ENCODE measurements around the gene TLCD1. TPM values are rescaled to one million over a fixed set of nuclear protein-coding genes. Genes with fewer than 3 reads are reported as not detected.

Gene TLCD1
- total and polyA plus RNA-seq, 2 of the 8 experiments (the other 6 are each of a cell fraction or from before 2014, with no cell fraction given) = 40.7 to 128 TPM

DNA sequence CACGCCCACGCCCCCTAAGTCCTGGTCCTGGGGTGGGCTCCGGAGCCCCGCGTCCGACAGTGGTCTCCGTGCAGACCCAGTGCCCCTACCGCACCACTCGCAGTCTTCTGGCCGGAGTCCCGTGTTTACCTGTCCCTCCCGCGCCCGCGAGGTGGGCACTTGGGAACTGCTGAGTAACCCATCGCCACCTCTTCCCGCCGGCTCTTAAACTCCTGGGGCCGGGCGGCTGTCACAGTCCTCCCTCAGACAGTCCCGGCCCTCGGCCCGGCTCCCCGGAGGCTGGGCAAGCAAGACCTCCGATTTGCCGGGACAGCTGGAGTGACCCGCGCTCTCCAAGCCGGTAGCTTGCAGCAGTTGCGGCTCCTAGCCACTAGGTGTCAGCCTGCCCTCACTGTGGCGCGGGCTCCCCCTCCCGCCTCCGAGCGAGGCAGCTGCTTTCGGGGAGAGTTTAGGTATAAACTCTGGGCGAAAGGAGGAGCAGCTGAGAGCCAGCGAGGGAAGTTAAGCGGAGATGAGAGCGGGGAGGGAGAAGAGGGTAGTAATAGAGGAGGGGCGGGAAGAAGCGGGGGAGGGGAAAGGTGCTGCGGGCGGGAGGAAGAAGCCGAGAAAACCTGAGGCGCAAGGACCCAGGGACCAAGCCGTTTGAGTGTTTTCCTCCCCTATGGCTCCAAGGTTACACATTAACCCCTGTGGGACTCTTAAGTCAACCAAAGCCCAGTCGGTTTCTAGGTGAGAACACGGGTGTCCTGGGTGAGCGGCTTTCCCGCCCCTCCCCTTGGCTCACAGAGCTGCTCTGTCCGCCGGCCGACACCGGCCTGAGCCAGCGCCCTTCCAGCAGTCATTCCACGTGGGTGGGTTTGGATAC, 826 bp upstream of the TLCD1 start (continued):
- TF ChIP-seq RXRA (IDR thresholded peaks at IDR 0.05; ENCODE audit: insufficient read depth, low read depth, low read length) (no peak), GTF2F1 (IDR thresholded peaks at IDR 0.05; ENCODE audit: borderline replicate concordance, low read depth, low read length) (0 out of 2 replicates have a peak, but pooled peaks have one; percentile 21), SUZ12 (IDR thresholded peaks at IDR 0.05; ENCODE audit: low read length) (0 out of 2 replicates have a peak, but pooled peaks have one; percentile 22), CREB1 (IDR thresholded peaks at IDR 0.05) (peak; percentile 61; the same call in 1 of the 2 replicates), MAFK (IDR thresholded peaks at IDR 0.05; ENCODE audit: low read depth, low read length) (no peak), KDM5A (IDR thresholded peaks at IDR 0.05; ENCODE audit: low read length) (peak; percentile 82), RNF2 (IDR thresholded peaks at IDR 0.05; ENCODE audit: borderline replicate concordance, low read depth, low read length, missing control alignments, poor library complexity, severe bottlenecking) (no peak), KDM4A (IDR thresholded peaks at IDR 0.05; ENCODE audit: low read depth, low read length, severe bottlenecking) (peak; percentile 21), SIX5 (IDR thresholded peaks at IDR 0.05; ENCODE audit: low read depth, low read length) (no peak), BRCA1 (IDR thresholded peaks at IDR 0.05; ENCODE audit: low read depth, low read length) (no peak; the same call in 1 of the 2 replicates), TCF12 (IDR thresholded peaks at IDR 0.05; ENCODE audit: low read depth, low read length) (peak; percentile 87; the same call in 1 of the 2 replicates), BACH1 (IDR thresholded peaks at IDR 0.05; ENCODE audit: low read length) (no peak), HDAC6 (IDR thresholded peaks at IDR 0.05; ENCODE audit: low read depth, low read length) (no peak), POU5F1 (IDR thresholded peaks at IDR 0.05; ENCODE audit: low read depth, low read length) (no peak), SIRT6 (IDR thresholded peaks at IDR 0.05; ENCODE audit: low read length) (no peak), SRF (IDR thresholded peaks at IDR 0.05; ENCODE audit: low read depth, low read length) (0 out of 2 replicates have a peak, but pooled peaks have one; percentile 23)
